Activated B cell treated with CpG ODN at 0.5 μM for 24 hours (primary cell): Measurements from ENCODE around the gene EVA1A. TPM values are rescaled to one million over a fixed set of nuclear protein-coding genes. Genes with fewer than 3 reads are reported as not detected.

ENCODE experiments used
- ATAC-seq: fragments of 200-7000 bp; cut with Tn5 transposase; one replicate; pipeline ENCODE4 v1.10.0; 2021; ENCODE audit warnings: low read depth, mild to moderate bottlenecking, moderate library complexity
- CTCF ChIA-PET: fragments of 350-600 bp; sonication (Branson Sonifier 250); formaldehyde crosslinking; loops from one replicate; lab custom pipeline; 2021; ENCODE audit warnings: antibody characterized with exemption; lab: Charles Lee
- POLR2A ChIA-PET: fragments of 350-600 bp; sonication (Branson Sonifier 250); formaldehyde crosslinking; loops from one replicate; lab custom pipeline; 2021; ENCODE audit warnings: antibody characterized with exemption; lab: Charles Lee
- DNase-seq: peaks from one replicate; pipeline ENCODE4 v3.0.0; 2022
- H3K27ac Mint-ChIP-seq: one replicate; pipeline ENCODE4 v1.8.0; 2020; ENCODE audit warnings: mixed read lengths
- H3K27me3 Mint-ChIP-seq: one replicate; pipeline ENCODE4 v1.8.0; 2021; ENCODE audit warnings: mixed read lengths
- H3K36me3 Mint-ChIP-seq: one replicate; pipeline ENCODE4 v1.8.0; 2021; ENCODE audit warnings: low read depth, mixed read lengths
- H3K4me1 Mint-ChIP-seq: one replicate; pipeline ENCODE4 v1.8.0; 2021; ENCODE audit warnings: mixed read lengths
- H3K4me3 Mint-ChIP-seq: one replicate; pipeline ENCODE4 v1.8.0; 2020; ENCODE audit warnings: mild to moderate bottlenecking, mixed read lengths
- H3K9me3 Mint-ChIP-seq: one replicate; pipeline ENCODE4 v1.8.0; 2020; ENCODE audit warnings: mixed read lengths
- intact Hi-C: fragments of 100-400 bp; cut with micrococcal nuclease; formaldehyde crosslinking; loops from one replicate; pipeline ENCODE4 v1.15.1; 2024
- total RNA-seq: library from RNA; stranded (reverse); gene quantifications from 2 replicates; pipeline ENCODE4 v1.2.3, GENCODE V29; 2022
- TF ChIP-seq, protein P1 (sequence below): fragments of 200-600 bp; IDR thresholded peaks from one replicate; pipeline ENCODE4 v1.8.0; 2022; ENCODE audit warnings: antibody characterized with exemption, mild to moderate bottlenecking

Gene EVA1A
- total RNA-seq, 1 donor from 2014 or later = not detected

DNA sequence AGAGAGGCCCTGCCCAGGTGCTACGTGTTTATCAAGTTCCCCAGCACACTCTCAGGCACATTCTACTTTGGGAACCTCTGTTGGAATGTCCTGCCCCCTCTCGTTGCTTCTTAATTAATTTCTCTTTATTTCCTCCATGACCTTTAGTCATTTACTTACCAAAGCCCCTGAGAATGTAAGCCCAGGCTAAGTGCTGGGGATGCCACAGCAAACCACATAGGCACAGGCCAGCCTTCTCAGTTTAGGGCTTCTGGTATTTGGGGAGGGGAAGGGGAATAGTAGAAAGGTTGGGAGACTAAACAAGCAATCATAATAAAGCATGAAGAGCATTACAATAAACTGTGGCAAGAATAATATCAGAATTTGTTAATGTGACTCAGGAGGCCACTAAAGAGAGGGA, 85.7 kb downstream of the EVA1A start:
- ChIA-PET CTCF (no interaction called here), POLR2A (no interaction called here)
- no peaks in the 10 kb centered on the region for H3K9me3 Mint-ChIP-seq
- no peak overlapping the region for H3K27ac Mint-ChIP-seq
- TF ChIP-seq, protein P1, sequence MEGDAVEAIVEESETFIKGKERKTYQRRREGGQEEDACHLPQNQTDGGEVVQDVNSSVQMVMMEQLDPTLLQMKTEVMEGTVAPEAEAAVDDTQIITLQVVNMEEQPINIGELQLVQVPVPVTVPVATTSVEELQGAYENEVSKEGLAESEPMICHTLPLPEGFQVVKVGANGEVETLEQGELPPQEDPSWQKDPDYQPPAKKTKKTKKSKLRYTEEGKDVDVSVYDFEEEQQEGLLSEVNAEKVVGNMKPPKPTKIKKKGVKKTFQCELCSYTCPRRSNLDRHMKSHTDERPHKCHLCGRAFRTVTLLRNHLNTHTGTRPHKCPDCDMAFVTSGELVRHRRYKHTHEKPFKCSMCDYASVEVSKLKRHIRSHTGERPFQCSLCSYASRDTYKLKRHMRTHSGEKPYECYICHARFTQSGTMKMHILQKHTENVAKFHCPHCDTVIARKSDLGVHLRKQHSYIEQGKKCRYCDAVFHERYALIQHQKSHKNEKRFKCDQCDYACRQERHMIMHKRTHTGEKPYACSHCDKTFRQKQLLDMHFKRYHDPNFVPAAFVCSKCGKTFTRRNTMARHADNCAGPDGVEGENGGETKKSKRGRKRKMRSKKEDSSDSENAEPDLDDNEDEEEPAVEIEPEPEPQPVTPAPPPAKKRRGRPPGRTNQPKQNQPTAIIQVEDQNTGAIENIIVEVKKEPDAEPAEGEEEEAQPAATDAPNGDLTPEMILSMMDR = no peak
- H3K36me3 Mint-ChIP-seq = no peaks in the 10 kb centered on the region
- no peak overlapping the region for H3K4me3 Mint-ChIP-seq
- no peaks in the 10 kb centered on the region for H3K4me1 Mint-ChIP-seq
- DNase-seq (no peak), ATAC-seq (no peak)
- intact Hi-C loops = no loop called here
- H3K27me3 Mint-ChIP-seq = peaks cover 13% of the 10 kb centered on the region

DNA sequence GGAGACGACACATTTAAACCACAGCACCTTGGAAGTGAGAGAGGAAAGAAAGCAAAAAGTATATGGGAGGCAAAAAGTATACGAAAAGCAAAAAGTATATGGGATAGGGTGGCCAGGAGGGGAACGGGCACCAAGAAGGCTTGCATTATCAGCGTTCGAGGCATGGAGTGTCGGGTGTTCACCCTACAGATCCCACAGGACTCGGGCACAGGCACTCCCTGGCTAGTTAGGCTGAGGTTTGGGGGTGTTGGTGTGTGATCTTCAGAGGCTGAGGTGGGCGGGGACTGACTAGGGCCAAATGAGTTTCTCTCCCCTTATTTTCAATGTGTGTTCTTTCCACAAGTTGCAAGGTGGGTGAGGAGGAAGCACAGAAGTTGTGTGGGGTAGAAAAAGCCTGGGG, 86.6 kb downstream of the EVA1A start:
- Mint-ChIP-seq H3K9me3 (no peaks in the 10 kb centered on the region), H3K4me1 (no peaks in the 10 kb centered on the region), H3K4me3 (no peak overlapping the region), H3K27ac (no peak overlapping the region), H3K36me3 (no peaks in the 10 kb centered on the region), H3K27me3 (peaks cover 13% of the 10 kb centered on the region)
- ChIA-PET CTCF (no interaction called here), POLR2A (no interaction called here)
- no peak for ATAC-seq
- intact Hi-C loops = no loop called here
- TF ChIP-seq, protein P1 = no peak
- DNase-seq = no peak

DNA sequence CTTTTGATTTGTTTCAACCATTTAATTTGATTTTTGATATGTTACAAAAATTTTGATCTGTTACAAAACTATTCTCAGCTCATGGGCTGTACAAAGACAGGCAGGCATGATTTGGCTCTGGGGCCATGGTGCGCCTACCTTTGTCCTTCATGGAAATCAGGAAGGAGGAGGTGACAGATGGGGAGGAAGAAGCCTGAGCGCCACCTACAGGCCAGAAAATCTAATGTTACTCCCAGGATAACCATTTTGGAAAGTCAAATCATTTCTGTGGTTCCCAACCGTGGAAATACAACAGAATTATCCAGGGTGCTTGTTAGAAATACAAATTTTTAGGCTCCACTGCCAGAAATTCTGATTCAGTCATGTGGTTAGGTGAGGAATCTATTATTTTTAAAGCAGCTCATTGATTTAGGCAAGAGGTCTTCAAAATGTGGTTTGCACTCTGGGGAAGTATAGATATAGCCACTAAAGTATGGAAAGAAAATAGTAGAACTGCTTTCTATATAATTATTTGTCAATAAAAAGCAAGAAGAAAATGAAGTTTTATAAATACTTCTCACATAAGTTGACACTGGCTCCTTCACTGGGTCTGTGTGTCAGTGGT, 93.9 kb downstream of the EVA1A start:
- Mint-ChIP-seq H3K27ac (no peak overlapping the region), H3K36me3 (no peaks in the 10 kb centered on the region), H3K4me1 (peaks cover 3% of the 10 kb centered on the region), H3K27me3 (peaks cover 13% of the 10 kb centered on the region), H3K4me3 (no peak overlapping the region), H3K9me3 (no peaks in the 10 kb centered on the region)
- POLR2A ChIA-PET = no interaction called here
- intact Hi-C loops = loop anchor here (1.0 to 10.0 kb wide), 8 partner anchors 34 to 548 kb away; partner anchors contain the start of gene TACR1
- peak; percentile 17 for DNase-seq
- CTCF ChIA-PET = interaction anchor here (0.7 to 4.8 kb wide), 14 partner anchors 9 to 548 kb away, joined by 3 to 44 read pairs (median 4); partner anchors contain the start of gene TACR1
- TF ChIP-seq, protein P1 = peak; percentile 77
- no peak for ATAC-seq

DNA sequence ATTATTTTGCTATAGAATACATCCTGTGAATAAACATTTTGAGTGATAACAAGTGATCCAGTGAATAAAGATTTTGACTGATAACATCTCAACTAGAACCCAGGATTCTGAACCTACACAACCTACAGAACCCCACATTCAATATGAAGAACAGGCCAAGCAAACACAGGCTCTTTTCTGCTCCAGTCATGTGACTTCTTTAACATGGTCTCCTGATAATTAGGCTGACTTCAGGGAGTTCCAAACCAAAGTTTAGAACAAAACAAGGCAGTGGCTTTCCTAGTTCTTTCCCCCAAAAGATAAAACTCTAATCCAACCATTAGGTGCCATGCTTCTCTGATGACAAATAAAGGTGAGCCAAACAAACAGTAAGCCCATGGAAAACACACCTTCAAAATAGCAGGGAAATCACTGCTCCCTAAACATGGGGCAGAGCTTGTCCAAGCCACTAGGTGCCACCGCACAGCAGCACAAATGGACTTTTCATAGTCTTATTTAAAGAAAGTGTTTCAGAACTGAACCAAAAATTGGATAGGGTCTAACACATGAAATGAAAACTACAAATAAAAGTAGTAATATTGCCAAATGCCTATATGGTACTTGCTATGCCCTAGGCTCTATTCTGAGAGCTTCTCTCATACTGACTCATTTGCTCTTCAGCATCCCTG, 95.3 kb downstream of the EVA1A start:
- POLR2A ChIA-PET = no interaction called here
- H3K4me3 Mint-ChIP-seq = no peak overlapping the region
- DNase-seq = no peak
- intact Hi-C loops = loop anchor here (10.0 kb wide), 1 partner anchor 139 kb away; no protein-coding TSS in a partner anchor
- TF ChIP-seq, protein P1 = no peak
- H3K4me1 Mint-ChIP-seq = peaks cover 3% of the 10 kb centered on the region
- CTCF ChIA-PET = interaction anchor here (0.9 to 4.8 kb wide), 8 partner anchors 12 to 411 kb away, joined by 3 to 44 read pairs (median 4); partner anchors contain the start of gene TACR1
- no peak overlapping the region for H3K27ac Mint-ChIP-seq
- H3K9me3 Mint-ChIP-seq = no peaks in the 10 kb centered on the region
- H3K27me3 Mint-ChIP-seq = peaks cover 13% of the 10 kb centered on the region
- no peak for ATAC-seq
- no peaks in the 10 kb centered on the region for H3K36me3 Mint-ChIP-seq

DNA sequence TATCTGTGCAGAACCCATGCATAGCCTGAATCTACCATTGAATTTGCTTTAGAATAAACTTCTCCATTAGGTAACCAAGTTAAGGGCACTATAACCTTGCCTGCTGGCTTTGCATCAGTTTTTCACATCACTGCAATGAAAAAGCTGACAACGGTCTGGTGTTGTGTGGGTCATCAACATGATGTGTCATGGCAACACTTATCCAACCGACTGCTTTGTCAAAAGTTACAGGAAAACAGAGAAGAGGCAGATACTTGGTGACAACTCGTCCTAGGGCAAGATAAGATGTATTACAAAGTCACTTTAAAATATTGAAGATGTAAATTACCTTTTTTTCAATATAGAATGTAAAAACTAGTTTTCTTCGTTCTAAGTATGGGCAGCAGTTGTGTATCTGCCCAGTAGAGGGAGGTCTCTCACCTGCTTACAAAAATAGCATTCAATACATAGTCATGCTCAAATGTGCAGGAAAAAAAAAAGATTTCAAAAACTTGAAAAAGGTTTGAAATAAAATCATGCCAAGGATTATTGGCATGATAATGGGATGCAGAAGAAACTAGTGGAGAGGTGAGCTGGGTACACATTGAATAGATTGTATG, 96.3 kb downstream of the EVA1A start:
- intact Hi-C loops = loop anchor here (1.0 to 10.0 kb wide), 2 partner anchors 140 to 164 kb away; no protein-coding TSS in a partner anchor
- POLR2A ChIA-PET = no interaction called here

More for the DNA sequence above, 96.3 kb downstream of the EVA1A start:
- ATAC-seq (no peak), DNase-seq (no peak)
- Mint-ChIP-seq H3K27me3 (peaks cover 16% of the 10 kb centered on the region), H3K9me3 (no peaks in the 10 kb centered on the region), H3K36me3 (no peaks in the 10 kb centered on the region), H3K4me3 (no peak overlapping the region), H3K27ac (no peak overlapping the region), H3K4me1 (peaks cover 3% of the 10 kb centered on the region)
- CTCF ChIA-PET = interaction anchor here (1.0 to 1.1 kb wide), 2 partner anchors 13 to 32 kb away, joined by 5 to 6 read pairs; no protein-coding TSS in a partner anchor
- TF ChIP-seq, protein P1 = no peak
